ENCODE data around the gene TGFB2.

TGFB2 gene

DNA sequence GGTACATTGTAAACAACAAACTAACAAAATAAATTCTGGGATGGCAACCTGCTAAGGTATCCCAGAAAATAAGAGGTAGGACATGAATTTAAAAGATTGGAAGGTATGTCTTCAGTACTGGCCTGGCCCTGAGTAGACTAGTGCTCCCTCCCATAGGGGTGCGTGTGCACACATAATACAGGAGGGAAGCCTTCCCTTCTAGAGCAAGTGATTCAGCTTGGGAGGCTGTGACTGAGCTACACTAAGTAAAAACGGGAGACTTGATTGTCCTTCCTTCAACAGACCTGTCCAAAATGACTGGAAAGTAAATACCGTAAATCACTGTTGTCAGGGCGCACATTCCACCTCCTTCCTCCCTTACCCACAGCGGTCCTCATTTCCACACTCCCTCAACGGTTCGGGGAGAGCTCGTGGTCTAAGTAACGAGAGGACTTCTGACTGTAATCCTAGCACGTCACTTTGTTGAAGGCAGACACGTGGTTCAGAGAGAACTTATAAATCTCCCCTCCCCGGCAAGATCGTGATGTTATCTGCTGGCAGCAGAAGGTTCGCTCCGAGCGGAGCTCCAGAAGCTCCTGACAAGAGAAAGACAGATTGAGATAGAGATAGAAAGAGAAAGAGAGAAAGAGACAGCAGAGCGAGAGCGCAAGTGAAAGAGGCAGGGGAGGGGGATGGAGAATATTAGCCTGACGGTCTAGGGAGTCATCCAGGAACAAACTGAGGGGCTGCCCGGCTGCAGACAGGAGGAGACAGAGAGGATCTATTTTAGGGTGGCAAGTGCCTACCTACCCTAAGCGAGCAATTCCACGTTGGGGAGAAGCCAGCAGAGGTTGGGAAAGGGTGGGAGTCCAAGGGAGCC is at the start of gene TGFB2:
Gene TGFB2 (plus strand): TSS at position 523 of the 859 bp plus-strand sequence. CDS start 1,366 bp downstream, outside the sequence.
- Histone ChIP-seq H3K9ac (ENCODE audit: low read depth, low read length) (peak within 1 kb of the TSS; percentile 50), H3K4me3 (ENCODE audit: low read depth, low read length) (peak within 1 kb of the TSS; percentile 80), H3K4me1 (ENCODE audit: control insufficient read depth, insufficient read depth, low read length) (peaks cover 5% of the 10 kb centered on the region), H3K36me3 (ENCODE audit: control insufficient read depth, insufficient read depth, low read length) (no peaks in the 10 kb centered on the region), H3K9me3 (ENCODE audit: control insufficient read depth, insufficient read depth, low read length) (no peaks in the 10 kb centered on the region), H3K27me3 (ENCODE audit: control insufficient read depth, insufficient read depth, low read length) (peaks cover 43% of the 10 kb centered on the region)

- Histone ChIP-seq H3K9ac (ENCODE audit: low read depth, low read length) (no peak overlapping the region), H3K4me1 (ENCODE audit: control insufficient read depth, insufficient read depth, low read length) (peaks cover 57% of the 10 kb centered on the region), H3K27me3 (ENCODE audit: control insufficient read depth, insufficient read depth, low read length) (no peaks in the 10 kb centered on the region), H3K4me3 (ENCODE audit: low read depth, low read length) (no peak overlapping the region), H3K36me3 (ENCODE audit: control insufficient read depth, insufficient read depth, low read length) (no peaks in the 10 kb centered on the region), H3K9me3 (ENCODE audit: control insufficient read depth, insufficient read depth, low read length) (no peaks in the 10 kb centered on the region)
These were observed 49.0 kb upstream of the TGFB2 start for GRCh38 chr1:218296162-218296561.

DNA sequence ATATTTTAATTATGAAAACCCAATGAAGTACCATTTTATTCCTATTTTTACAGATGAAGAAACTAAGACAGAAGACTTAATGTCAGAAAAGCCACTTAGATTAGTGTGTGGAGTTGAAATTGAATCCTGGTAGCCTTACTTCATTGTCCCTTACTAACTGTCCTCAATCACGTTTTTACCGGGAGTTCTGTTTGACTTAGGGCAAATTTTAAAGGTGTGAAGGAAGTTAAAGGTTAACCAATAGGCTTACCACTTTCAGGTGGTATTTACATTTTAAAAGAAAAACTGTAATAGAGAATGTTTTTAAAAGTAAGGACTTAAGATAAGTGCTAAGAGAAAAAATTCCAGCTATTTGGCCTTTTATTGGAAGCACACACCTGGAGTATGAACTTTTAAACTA is 47.7 kb upstream of the TGFB2 start:
- H3K4me1 ChIP-seq (ENCODE audit: control insufficient read depth, insufficient read depth, low read length), result peaks cover 68% of the 10 kb centered on the region
- H3K27me3 ChIP-seq (ENCODE audit: control insufficient read depth, insufficient read depth, low read length), result no peaks in the 10 kb centered on the region
- H3K9me3 ChIP-seq (ENCODE audit: control insufficient read depth, insufficient read depth, low read length), result no peaks in the 10 kb centered on the region
- no peak overlapping the region for H3K4me3 ChIP-seq (ENCODE audit: low read depth, low read length)
- H3K36me3 ChIP-seq (ENCODE audit: control insufficient read depth, insufficient read depth, low read length), result no peaks in the 10 kb centered on the region
- no peak overlapping the region for H3K9ac ChIP-seq (ENCODE audit: low read depth, low read length)

GRCh38 chr1:218297867-218298266 is 47.3 kb upstream of the TGFB2 start:
- Histone ChIP-seq H3K4me1 (ENCODE audit: control insufficient read depth, insufficient read depth, low read length) (peaks cover 69% of the 10 kb centered on the region), H3K27me3 (ENCODE audit: control insufficient read depth, insufficient read depth, low read length) (no peaks in the 10 kb centered on the region), H3K9ac (ENCODE audit: low read depth, low read length) (no peak overlapping the region), H3K4me3 (ENCODE audit: low read depth, low read length) (no peak overlapping the region), H3K9me3 (ENCODE audit: control insufficient read depth, insufficient read depth, low read length) (no peaks in the 10 kb centered on the region), H3K36me3 (ENCODE audit: control insufficient read depth, insufficient read depth, low read length) (no peaks in the 10 kb centered on the region)

GRCh38 chr1:218298398-218298797 is 46.7 kb upstream of the TGFB2 start:
- Histone ChIP-seq H3K27me3 (ENCODE audit: control insufficient read depth, insufficient read depth, low read length) (no peaks in the 10 kb centered on the region), H3K9ac (ENCODE audit: low read depth, low read length) (no peak overlapping the region), H3K36me3 (ENCODE audit: control insufficient read depth, insufficient read depth, low read length) (no peaks in the 10 kb centered on the region), H3K4me1 (ENCODE audit: control insufficient read depth, insufficient read depth, low read length) (peaks cover 69% of the 10 kb centered on the region), H3K9me3 (ENCODE audit: control insufficient read depth, insufficient read depth, low read length) (no peaks in the 10 kb centered on the region), H3K4me3 (ENCODE audit: low read depth, low read length) (no peak overlapping the region)

GRCh38 chr1:218299416-218299815 is 45.7 kb upstream of the TGFB2 start:
- Histone ChIP-seq H3K27me3 (ENCODE audit: control insufficient read depth, insufficient read depth, low read length) (no peaks in the 10 kb centered on the region), H3K36me3 (ENCODE audit: control insufficient read depth, insufficient read depth, low read length) (no peaks in the 10 kb centered on the region), H3K9me3 (ENCODE audit: control insufficient read depth, insufficient read depth, low read length) (no peaks in the 10 kb centered on the region), H3K4me3 (ENCODE audit: low read depth, low read length) (no peak overlapping the region), H3K9ac (ENCODE audit: low read depth, low read length) (no peak overlapping the region), H3K4me1 (ENCODE audit: control insufficient read depth, insufficient read depth, low read length) (peaks cover 67% of the 10 kb centered on the region)

- Histone ChIP-seq H3K4me3 (ENCODE audit: low read depth, low read length) (no peak overlapping the region), H3K36me3 (ENCODE audit: control insufficient read depth, insufficient read depth, low read length) (no peaks in the 10 kb centered on the region)
These were observed 43.9 kb upstream of the TGFB2 start for GRCh38 chr1:218301217-218301616.

DNA sequence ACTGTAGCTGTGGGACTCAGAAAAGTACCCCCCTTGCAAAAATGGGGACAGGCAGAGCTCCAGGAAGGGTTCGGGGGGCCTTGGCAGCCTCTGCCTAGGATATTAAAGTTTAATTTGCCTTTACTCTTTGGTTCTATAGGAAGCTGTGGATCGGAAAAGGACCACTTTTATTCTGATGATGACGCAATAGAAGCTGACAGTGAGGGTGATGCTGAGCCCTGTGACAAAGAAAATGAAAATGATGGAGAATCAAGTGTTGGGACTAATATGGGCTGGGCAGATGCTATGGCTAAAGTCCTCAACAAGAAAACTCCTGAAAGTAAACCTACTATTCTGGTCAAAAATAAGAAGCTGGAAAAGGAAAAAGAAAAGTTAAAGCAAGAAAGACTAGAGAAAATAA is 43.0 kb upstream of the TGFB2 start:
- H3K27me3 ChIP-seq (ENCODE audit: control insufficient read depth, insufficient read depth, low read length), result no peaks in the 10 kb centered on the region
- no peaks in the 10 kb centered on the region for H3K36me3 ChIP-seq (ENCODE audit: control insufficient read depth, insufficient read depth, low read length)
- no peaks in the 10 kb centered on the region for H3K9me3 ChIP-seq (ENCODE audit: control insufficient read depth, insufficient read depth, low read length)
- H3K4me1 ChIP-seq (ENCODE audit: control insufficient read depth, insufficient read depth, low read length), result peaks cover 49% of the 10 kb centered on the region
- H3K4me3 ChIP-seq (ENCODE audit: low read depth, low read length), result no peak overlapping the region
- H3K9ac ChIP-seq (ENCODE audit: low read depth, low read length), result no peak overlapping the region

More at GRCh38 chr1:218301217-218301616, 43.9 kb upstream of the TGFB2 start:
- Histone ChIP-seq H3K27me3 (ENCODE audit: control insufficient read depth, insufficient read depth, low read length) (no peaks in the 10 kb centered on the region), H3K4me1 (ENCODE audit: control insufficient read depth, insufficient read depth, low read length) (peaks cover 58% of the 10 kb centered on the region), H3K9ac (ENCODE audit: low read depth, low read length) (no peak overlapping the region), H3K9me3 (ENCODE audit: control insufficient read depth, insufficient read depth, low read length) (no peaks in the 10 kb centered on the region)

DNA sequence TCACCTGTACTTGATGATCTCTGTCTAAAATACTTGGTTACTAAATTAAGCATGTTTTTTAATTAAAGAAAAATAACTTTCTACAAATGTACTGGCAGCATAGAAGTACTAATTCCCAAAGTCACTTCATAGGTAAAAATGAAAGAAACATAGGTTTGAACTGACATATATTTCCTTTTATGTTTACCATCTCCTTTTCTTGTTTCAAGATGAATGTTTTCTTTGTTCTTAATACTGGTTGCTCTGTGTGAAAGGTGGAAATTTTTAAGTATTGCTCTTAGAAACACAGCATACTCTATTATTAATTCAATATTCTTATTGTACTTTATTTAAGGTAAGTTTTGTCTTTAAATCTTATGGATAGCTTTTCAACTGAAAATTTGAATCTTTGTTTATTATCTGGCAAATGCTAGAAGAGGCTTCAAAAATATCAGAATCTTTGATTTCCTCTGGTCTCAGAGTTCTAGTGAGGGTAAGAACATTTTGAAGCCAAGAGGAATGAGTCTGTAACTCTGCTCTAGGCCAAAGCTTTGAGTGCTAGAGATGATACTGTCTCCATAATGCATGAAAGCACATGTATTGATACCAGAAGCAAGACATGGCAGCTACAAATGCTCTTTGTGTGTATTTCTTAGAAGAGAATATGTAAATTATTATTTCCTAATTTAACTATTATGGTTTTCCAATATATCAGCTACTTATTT is 41.8 kb upstream of the TGFB2 start:
- Histone ChIP-seq H3K36me3 (ENCODE audit: control insufficient read depth, insufficient read depth, low read length) (peaks cover 4% of the 10 kb centered on the region), H3K27me3 (ENCODE audit: control insufficient read depth, insufficient read depth, low read length) (no peaks in the 10 kb centered on the region), H3K9me3 (ENCODE audit: control insufficient read depth, insufficient read depth, low read length) (no peaks in the 10 kb centered on the region), H3K9ac (ENCODE audit: low read depth, low read length) (no peak overlapping the region), H3K4me3 (ENCODE audit: low read depth, low read length) (no peak overlapping the region), H3K4me1 (ENCODE audit: control insufficient read depth, insufficient read depth, low read length) (peaks cover 40% of the 10 kb centered on the region)

- Histone ChIP-seq H3K4me3 (ENCODE audit: low read depth, low read length) (no peak overlapping the region), H3K4me1 (ENCODE audit: control insufficient read depth, insufficient read depth, low read length) (peaks cover 28% of the 10 kb centered on the region), H3K36me3 (ENCODE audit: control insufficient read depth, insufficient read depth, low read length) (peaks cover 4% of the 10 kb centered on the region), H3K9ac (ENCODE audit: low read depth, low read length) (no peak overlapping the region), H3K9me3 (ENCODE audit: control insufficient read depth, insufficient read depth, low read length) (no peaks in the 10 kb centered on the region), H3K27me3 (ENCODE audit: control insufficient read depth, insufficient read depth, low read length) (no peaks in the 10 kb centered on the region)
These were observed 40.7 kb upstream of the TGFB2 start for GRCh38 chr1:218304281-218305039.

DNA sequence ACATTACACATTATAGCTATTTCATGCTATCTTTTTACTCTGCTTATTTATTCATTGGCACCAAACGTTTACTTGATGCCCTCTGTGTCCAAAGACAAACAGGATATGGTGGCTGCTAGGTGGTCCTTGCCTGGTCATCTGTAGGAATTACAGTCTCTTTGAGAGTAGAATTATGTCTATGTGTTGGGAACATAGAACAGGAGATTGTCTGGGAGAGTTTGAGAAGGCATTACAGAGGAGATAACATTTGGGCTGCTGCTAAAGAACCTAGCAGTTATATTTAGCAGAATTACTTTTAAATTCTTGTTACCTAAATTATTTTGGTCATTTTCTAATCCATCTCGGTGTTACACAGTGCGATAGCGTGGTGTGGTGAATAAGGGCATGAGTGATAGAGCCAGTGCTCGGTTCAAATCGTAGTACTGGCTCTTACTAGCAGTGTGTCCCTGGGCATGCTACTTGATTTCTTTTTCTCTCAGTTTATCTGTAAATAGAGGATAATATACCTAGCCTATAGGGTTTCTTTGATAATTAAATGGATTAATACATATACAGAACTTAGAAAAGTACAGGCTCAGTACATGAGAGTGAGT is 39.6 kb upstream of the TGFB2 start:
- Histone ChIP-seq H3K4me3 (ENCODE audit: low read depth, low read length) (no peak overlapping the region), H3K27me3 (ENCODE audit: control insufficient read depth, insufficient read depth, low read length) (no peaks in the 10 kb centered on the region), H3K9me3 (ENCODE audit: control insufficient read depth, insufficient read depth, low read length) (no peaks in the 10 kb centered on the region), H3K36me3 (ENCODE audit: control insufficient read depth, insufficient read depth, low read length) (peaks cover 4% of the 10 kb centered on the region), H3K4me1 (ENCODE audit: control insufficient read depth, insufficient read depth, low read length) (peaks cover 19% of the 10 kb centered on the region), H3K9ac (ENCODE audit: low read depth, low read length) (no peak overlapping the region)
